ENCODE data around the gene UNG. TPM values are rescaled to one million over a fixed set of nuclear protein-coding genes. Genes with fewer than 3 reads are reported as not detected.

The UNG gene
- total RNA-seq, 3 donors from 2014 or later: 23.2 to 28.7 (median 23.9) TPM

GRCh38 chr12:109157986-109158385 is 60.6 kb downstream of the UNG start:
- peak overlapping the region; percentile 46 to 62 for H3K27ac ChIP-seq
- peaks cover 0 to 6% of the 10 kb centered on the region in 2 donors for H3K4me1 ChIP-seq
- TF ChIP-seq POLR2AphosphoS5 (IDR thresholded peaks at IDR 0.05) (no peak), CTCF (IDR thresholded peaks at IDR 0.05) (no peak), POLR2A (IDR thresholded peaks at IDR 0.05) (no peak)
- DNase-seq (ENCODE audit: low spot score in 2 of 2): no peak
- H3K36me3 ChIP-seq: no peaks in the 10 kb centered on the region
- intact Hi-C loops (cut with DNase I; ENCODE audit: low total_unique reads): no loop called here
- peak overlapping the region; percentile 6 to 77 (median 48) for H3K4me3 ChIP-seq
- no peaks in the 10 kb centered on the region for H3K27me3 ChIP-seq
- H3K9me3 ChIP-seq: no peaks in the 10 kb centered on the region

- DNase-seq (ENCODE audit: low spot score in 2 of 2): no peak
- no peaks in the 10 kb centered on the region for H3K36me3 ChIP-seq
- intact Hi-C loops (cut with DNase I; ENCODE audit: low total_unique reads): no loop called here
- H3K9me3 ChIP-seq: no peaks in the 10 kb centered on the region
- peak overlapping the region; percentile 19 to 41 for H3K27ac ChIP-seq
- no peak for TF ChIP-seq CTCF (IDR thresholded peaks at IDR 0.05)
- TF ChIP-seq POLR2A (IDR thresholded peaks at IDR 0.05): no peak
- no peak for TF ChIP-seq POLR2AphosphoS5 (IDR thresholded peaks at IDR 0.05)
- no peaks in the 10 kb centered on the region for H3K4me1 ChIP-seq
- H3K27me3 ChIP-seq: no peaks in the 10 kb centered on the region
- peak overlapping the region in 1 of 3 donors; percentile 23 for H3K4me3 ChIP-seq
Measured at GRCh38 chr12:109160433-109160832, 63.0 kb downstream of the UNG start.

Other genes with a start within 250 kb of the UNG start
- 10 to 100 TPM; 13.3 to 15.4 (median 13.8) TPM for gene SSH1, start 240.0 kb upstream of the UNG start, total RNA-seq
- not detected for gene DAO, start 217.5 kb upstream of the UNG start, total RNA-seq
- not detected for gene SVOP, start 76.5 kb upstream of the UNG start, total RNA-seq
- gene USP30, start 45.0 kb upstream of the UNG start, total RNA-seq: 10 to 100 TPM; 22.2 to 28.5 (median 24.7) TPM
- gene ALKBH2, start 4.1 kb upstream of the UNG start, total RNA-seq: 10 to 100 TPM; 18.9 to 27.2 (median 18.9) TPM
- 100 to 1,000 TPM; 223 to 957 (median 301) TPM for gene ACACB, start 19.0 kb downstream of the UNG start, total RNA-seq
- gene FOXN4, start 211.7 kb downstream of the UNG start, total RNA-seq: not detected

Data from breast epithelium (tissue), 4 donors.